Vagina (tissue), 2 donors: ENCODE results near the gene CEP170B. TPM values are rescaled to one million over a fixed set of nuclear protein-coding genes. Genes with fewer than 3 reads are reported as not detected.
"Not testable (repeated sequence)": the region's sequence is repeated elsewhere in the genome, so short reads cannot be mapped to it uniquely, and the experiment has no call there.

Source experiments
- DNase-seq, 2 donors: peaks; one replicate each; pipeline ENCODE4 v3.0.0-alpha.2; 2017; ENCODE audit errors: extremely low spot score in 2 of 2
- H3K27ac ChIP-seq: fragments of 200-600 bp; sonication (generic); one replicate; pipeline ENCODE4 v1.5.1; 2019
- H3K27me3 ChIP-seq: fragments of 200-600 bp; sonication (generic); one replicate; pipeline ENCODE4 v1.5.1; 2019
- H3K36me3 ChIP-seq, 2 donors: fragments of 200-600 bp; sonication (generic); one replicate each; pipeline ENCODE4 v1.5.1; 2017 to 2019
- H3K4me1 ChIP-seq: fragments of 200-600 bp; sonication (generic); one replicate; pipeline ENCODE4 v1.5.1; 2019
- H3K4me3 ChIP-seq, 2 donors: fragments of 200-600 bp; sonication (generic); 1 replicate in 1 of 2; 2 replicates in 1 of 2; pipeline ENCODE4 v1.5.1; 2016 to 2019
- H3K9me3 ChIP-seq: fragments of 200-600 bp; sonication (generic); one replicate; pipeline ENCODE4 v1.5.1; 2019
- POLR2A ChIP-seq, 2 donors: fragments of 450-650 bp; IDR thresholded peaks; one replicate each; pipeline ENCODE4 v1.6.1; 2017; ENCODE audit warnings: antibody characterized with exemption in 2 of 2, mild to moderate bottlenecking in 2 of 2, moderate library complexity in 2 of 2
- POLR2AphosphoS5 ChIP-seq, 2 donors: sonication (generic); formaldehyde crosslinking; IDR thresholded peaks; one replicate each; pipeline ENCODE4 v1.9.0; 2017; ENCODE audit warnings: antibody characterized with exemption in 2 of 2, mild to moderate bottlenecking in 2 of 2, low read depth in 1 of 2; ENCODE audit not compliant: insufficient read depth in 1 of 2
- intact Hi-C: fragments of 100-400 bp; cut with DNase I; formaldehyde crosslinking; loops from one replicate; pipeline ENCODE4 v1.15.1; 2023
- total RNA-seq: library from RNA; depleted of rRNA; stranded (reverse); fragments of >200 nt; gene quantifications from one replicate; pipeline ENCODE4 v1.2.3, GENCODE V29; 2016
- TF ChIP-seq, protein P1 (sequence below), 3 experiments: fragments of 450-650 bp in 2 of 3; fragments of 200-600 bp in 1 of 3; sonication (generic) in 1 of 3; IDR thresholded peaks; one replicate each; pipeline ENCODE4 v1.5.1; 2017 to 2019; ENCODE audit warnings: antibody characterized with exemption in 3 of 3, mild to moderate bottlenecking in 2 of 3, moderate library complexity in 2 of 3

The CEP170B gene
- total RNA-seq, 1 donor from 2014 or later, result 17.9 TPM

DNA sequence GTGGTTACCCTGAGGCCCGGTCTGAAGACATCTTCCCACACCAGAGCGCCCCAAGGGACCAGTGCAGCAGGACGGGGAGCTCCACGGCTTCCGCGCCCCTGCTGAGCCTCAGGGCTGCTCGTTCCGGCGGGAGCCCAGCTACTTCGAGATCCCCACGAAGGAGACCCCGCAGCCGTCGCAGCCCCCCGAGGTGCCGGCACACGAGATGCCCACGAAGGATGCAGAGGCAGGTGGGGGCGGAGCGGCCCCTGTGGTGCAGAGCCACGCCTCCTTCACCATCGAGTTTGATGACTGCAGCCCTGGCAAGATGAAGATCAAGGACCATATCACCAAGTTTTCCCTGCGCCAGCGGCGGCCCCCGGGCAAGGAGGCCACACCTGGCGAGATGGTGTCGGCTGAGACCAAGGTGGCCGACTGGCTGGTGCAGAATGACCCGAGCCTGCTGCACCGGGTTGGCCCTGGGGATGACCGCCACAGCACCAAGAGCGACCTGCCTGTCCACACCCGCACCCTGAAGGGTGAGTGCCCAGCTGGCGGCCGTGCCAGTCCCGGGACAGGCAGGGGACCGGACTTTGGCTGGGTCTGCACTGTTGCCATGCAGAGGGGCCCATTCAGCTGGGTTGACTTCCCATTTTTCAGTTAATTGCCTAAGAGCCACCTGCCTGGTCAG lies 18.1 kb downstream of the CEP170B start:
- H3K36me3 ChIP-seq, result peaks cover 0 to 39% of the 10 kb centered on the region in 2 donors
- intact Hi-C loops, result no loop called here
- H3K4me1 ChIP-seq, result no peaks in the 10 kb centered on the region
- no peaks in the 10 kb centered on the region for H3K27me3 ChIP-seq
- no peaks in the 10 kb centered on the region for H3K9me3 ChIP-seq
- no peak for DNase-seq
- TF ChIP-seq POLR2A (IDR thresholded peaks at IDR 0.05) (no peak), POLR2AphosphoS5 (IDR thresholded peaks at IDR 0.05; ENCODE audit: insufficient read depth in 1 of 2, low read depth in 1 of 2) (no peak)
- TF ChIP-seq, protein P1, sequence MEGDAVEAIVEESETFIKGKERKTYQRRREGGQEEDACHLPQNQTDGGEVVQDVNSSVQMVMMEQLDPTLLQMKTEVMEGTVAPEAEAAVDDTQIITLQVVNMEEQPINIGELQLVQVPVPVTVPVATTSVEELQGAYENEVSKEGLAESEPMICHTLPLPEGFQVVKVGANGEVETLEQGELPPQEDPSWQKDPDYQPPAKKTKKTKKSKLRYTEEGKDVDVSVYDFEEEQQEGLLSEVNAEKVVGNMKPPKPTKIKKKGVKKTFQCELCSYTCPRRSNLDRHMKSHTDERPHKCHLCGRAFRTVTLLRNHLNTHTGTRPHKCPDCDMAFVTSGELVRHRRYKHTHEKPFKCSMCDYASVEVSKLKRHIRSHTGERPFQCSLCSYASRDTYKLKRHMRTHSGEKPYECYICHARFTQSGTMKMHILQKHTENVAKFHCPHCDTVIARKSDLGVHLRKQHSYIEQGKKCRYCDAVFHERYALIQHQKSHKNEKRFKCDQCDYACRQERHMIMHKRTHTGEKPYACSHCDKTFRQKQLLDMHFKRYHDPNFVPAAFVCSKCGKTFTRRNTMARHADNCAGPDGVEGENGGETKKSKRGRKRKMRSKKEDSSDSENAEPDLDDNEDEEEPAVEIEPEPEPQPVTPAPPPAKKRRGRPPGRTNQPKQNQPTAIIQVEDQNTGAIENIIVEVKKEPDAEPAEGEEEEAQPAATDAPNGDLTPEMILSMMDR (IDR thresholded peaks at IDR 0.05), result no peak
- no peak overlapping the region for H3K27ac ChIP-seq
- H3K4me3 ChIP-seq, result no peak overlapping the region

DNA sequence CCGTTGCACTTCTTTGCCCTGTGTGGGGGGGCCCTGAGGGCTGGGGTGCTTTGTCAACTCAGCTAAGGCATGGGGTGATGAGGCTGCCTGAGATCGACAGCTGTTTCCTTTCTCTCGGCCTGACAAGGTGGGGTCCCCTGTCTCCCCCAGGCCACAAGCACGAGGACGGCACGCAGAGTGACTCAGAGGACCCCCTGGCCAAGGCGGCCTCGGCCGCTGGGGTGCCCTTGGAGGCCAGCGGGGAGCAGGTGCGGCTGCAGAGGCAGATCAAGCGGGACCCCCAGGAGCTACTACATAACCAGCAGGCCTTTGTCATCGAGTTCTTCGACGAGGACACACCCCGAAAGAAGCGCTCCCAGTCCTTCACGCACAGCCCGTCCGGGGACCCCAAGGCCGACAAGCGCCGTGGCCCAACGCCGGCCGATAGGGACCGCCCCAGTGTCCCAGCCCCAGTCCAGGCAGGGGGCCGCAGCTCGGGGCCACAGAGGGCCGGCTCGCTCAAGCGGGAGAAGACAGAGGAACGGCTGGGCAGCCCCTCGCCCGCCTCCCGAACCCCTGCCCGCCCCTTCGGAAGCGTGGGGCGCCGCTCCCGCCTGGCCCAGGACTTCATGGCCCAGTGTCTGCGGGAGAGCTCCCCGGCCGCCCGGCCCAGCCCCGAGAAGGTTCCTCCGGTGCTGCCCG lies 18.8 kb downstream of the CEP170B start:
- no peak overlapping the region for H3K4me3 ChIP-seq
- no peaks in the 10 kb centered on the region for H3K4me1 ChIP-seq
- H3K27me3 ChIP-seq, result no peaks in the 10 kb centered on the region
- TF ChIP-seq POLR2A (IDR thresholded peaks at IDR 0.05), result no peak
- TF ChIP-seq, protein P1 (IDR thresholded peaks at IDR 0.05), result no peak
- no peak for TF ChIP-seq POLR2AphosphoS5 (IDR thresholded peaks at IDR 0.05; ENCODE audit: insufficient read depth in 1 of 2, low read depth in 1 of 2)
- intact Hi-C loops, result no loop called here
- no peak overlapping the region for H3K27ac ChIP-seq
- H3K9me3 ChIP-seq, result no peaks in the 10 kb centered on the region
- no peak for DNase-seq
- peaks cover 0 to 35% of the 10 kb centered on the region in 2 donors for H3K36me3 ChIP-seq

DNA sequence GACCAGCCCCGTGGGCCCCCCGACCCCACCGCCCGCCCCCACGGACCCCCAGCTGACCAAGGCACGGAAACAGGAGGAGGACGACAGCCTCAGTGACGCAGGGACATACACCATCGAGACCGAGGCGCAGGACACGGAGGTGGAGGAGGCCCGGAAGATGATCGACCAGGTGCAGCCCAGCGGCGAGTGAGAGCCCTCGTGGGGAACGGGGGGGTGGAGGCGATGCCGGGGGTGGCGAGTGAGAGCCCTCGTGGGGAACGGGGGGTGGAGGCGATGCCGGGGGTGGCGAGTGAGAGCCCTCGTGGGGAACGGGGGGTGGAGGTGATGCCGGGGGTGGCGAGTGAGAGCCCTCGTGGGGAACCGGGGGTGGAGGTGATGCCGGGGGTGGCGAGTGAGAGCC lies 19.3 kb downstream of the CEP170B start:
- H3K27ac ChIP-seq, H3K27me3 ChIP-seq, intact Hi-C loops, DNase-seq, H3K4me3 ChIP-seq, H3K4me1 ChIP-seq, H3K9me3 ChIP-seq: not testable (repeated sequence)
- H3K36me3 ChIP-seq, result peaks cover 0 to 35% of the 10 kb centered on the region in 2 donors

DNA sequence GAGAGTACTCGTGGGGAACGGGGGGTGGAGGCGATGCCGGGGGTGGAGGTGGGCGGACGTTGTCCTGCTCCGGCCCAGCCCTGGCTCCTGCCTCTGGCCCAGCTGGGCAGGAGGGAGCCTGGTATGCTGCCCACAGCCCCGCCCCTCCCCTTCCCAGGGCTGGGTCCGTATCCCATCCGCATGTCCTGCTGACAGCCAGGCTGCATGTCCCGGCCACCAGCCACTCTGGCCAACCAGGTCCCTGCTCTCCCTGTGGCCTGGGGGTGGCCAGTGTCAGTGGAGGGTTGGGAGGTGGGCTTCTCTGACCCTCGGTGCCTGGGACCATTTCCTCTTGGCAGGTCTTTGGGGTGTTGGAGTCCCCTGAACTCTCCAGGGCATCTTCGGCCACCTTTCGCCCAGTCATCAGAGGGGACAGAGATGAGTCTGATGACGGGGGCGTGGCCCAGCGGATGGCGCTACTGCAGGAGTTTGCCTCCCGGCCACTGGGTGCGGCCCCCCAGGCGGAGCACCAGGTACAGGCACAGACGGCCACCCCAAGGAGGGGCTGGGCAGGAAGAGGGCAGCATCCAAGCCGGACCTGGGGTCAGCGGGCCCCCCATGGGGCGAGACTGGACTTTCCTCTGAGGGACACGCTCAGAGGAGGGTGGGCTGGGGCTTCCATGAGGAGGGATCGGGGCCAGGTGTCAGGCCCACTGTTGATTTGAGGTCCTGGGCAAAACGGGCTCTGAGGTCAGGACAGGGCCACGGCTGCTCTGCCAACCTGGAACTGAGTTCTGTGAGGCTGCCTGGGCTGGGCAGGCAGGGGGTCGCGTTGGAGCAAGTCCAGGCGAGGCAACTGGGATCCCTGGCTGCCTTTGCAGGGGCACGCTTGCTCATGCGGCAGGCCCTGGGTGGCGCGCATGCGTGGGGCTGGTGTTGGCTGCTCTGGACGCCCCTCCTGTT lies 20.2 kb downstream of the CEP170B start:
- Histone ChIP-seq H3K27me3 (no peaks in the 10 kb centered on the region), H3K27ac (no peak overlapping the region), H3K4me3 (no peak overlapping the region), H3K9me3 (no peaks in the 10 kb centered on the region), H3K36me3 (peaks cover 0 to 29% of the 10 kb centered on the region in 2 donors), H3K4me1 (no peaks in the 10 kb centered on the region)
- intact Hi-C loops, result no loop called here
- DNase-seq, result no peak
- TF ChIP-seq, protein P1 (IDR thresholded peaks at IDR 0.05), result no peak
- no peak for TF ChIP-seq POLR2A (IDR thresholded peaks at IDR 0.05)
- no peak for TF ChIP-seq POLR2AphosphoS5 (IDR thresholded peaks at IDR 0.05; ENCODE audit: insufficient read depth in 1 of 2, low read depth in 1 of 2)

DNA sequence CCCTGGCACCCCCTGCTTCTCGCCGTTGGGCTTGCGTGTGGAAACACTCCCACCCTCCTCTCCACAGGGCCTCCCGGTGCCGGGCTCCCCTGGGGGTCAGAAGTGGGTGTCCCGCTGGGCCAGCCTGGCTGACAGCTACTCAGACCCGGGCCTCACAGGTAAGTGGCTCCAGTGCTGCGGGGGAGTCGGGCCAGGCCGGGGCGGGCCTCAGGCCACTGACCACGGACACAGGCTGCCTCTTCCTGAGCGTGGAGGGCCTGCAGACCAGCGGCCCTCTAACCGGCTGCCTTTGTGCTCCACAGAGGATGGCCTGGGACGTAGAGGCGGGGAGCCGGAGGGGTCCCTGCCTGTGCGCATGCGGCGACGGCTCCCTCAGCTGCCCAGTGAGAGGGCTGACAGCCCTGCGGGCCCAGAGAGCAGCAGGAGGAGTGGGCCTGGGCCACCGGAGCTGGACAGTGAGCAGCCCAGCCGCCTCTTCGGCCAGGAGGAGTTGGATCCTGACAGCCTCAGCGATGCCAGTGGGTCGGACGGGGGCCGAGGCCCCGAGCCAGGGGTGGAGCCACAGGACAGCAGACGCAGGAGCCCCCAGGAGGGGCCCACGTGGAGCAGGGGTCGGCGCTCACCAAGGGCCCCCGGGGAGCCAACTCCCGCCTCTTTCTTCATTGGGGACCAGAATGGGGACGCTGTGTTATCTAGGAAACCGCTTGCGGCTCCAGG lies 21.1 kb downstream of the CEP170B start:
- Histone ChIP-seq H3K36me3 (peaks cover 0 to 29% of the 10 kb centered on the region in 2 donors), H3K4me3 (no peak overlapping the region), H3K27me3 (no peaks in the 10 kb centered on the region), H3K27ac (no peak overlapping the region), H3K9me3 (no peaks in the 10 kb centered on the region), H3K4me1 (no peaks in the 10 kb centered on the region)
- DNase-seq, result no peak
- intact Hi-C loops, result no loop called here
- TF ChIP-seq, protein P1 (IDR thresholded peaks at IDR 0.05), result no peak
